HG03095 (cell line): ENCODE results near the gene MFF.
"Not testable (repeated sequence)": the region's sequence is repeated elsewhere in the genome, so short reads cannot be mapped to it uniquely, and the experiment has no call there.

Experiments
- ATAC-seq: cut with Tn5 transposase; IDR thresholded peaks from one replicate; pipeline ENCODE4 v1.9.1; 2021; ENCODE audit warnings: moderate library complexity; ENCODE audit not compliant: unreplicated experiment

MFF gene

GRCh38 chr2:227326783-227327182 lies 1.7 kb downstream of the MFF start:
- ATAC-seq = no peak

- no peak for ATAC-seq
Observed at GRCh38 chr2:227335713-227336112, 10.7 kb downstream of the MFF start.

GRCh38 chr2:227337442-227337841 lies 12.4 kb downstream of the MFF start:
- ATAC-seq = no peak

GRCh38 chr2:227339098-227339599 lies 14.1 kb downstream of the MFF start:
- no peak for ATAC-seq

GRCh38 chr2:227340106-227340505 lies 15.1 kb downstream of the MFF start:
- no peak for ATAC-seq

GRCh38 chr2:227341553-227341952 lies 16.5 kb downstream of the MFF start:
- ATAC-seq = no peak

GRCh38 chr2:227344231-227344630 lies 19.2 kb downstream of the MFF start:
- no peak for ATAC-seq

GRCh38 chr2:227347117-227347516 lies 22.1 kb downstream of the MFF start:
- no peak for ATAC-seq

GRCh38 chr2:227348324-227348723 lies 23.3 kb downstream of the MFF start:
- no peak for ATAC-seq

- no peak for ATAC-seq
Observed at GRCh38 chr2:227349989-227350612, 25.1 kb downstream of the MFF start.

- ATAC-seq = peak; percentile 76
Observed at GRCh38 chr2:227351639-227352038, 26.6 kb downstream of the MFF start.

GRCh38 chr2:227360351-227360750 lies 35.3 kb downstream of the MFF start:
- ATAC-seq = no peak

GRCh38 chr2:227363756-227364155 lies 38.7 kb downstream of the MFF start:
- ATAC-seq = no peak

- ATAC-seq = not testable (repeated sequence)
Observed at GRCh38 chr2:227364585-227365263, 39.7 kb downstream of the MFF start.

- no peak for ATAC-seq
Observed at GRCh38 chr2:227365833-227366232, 40.8 kb downstream of the MFF start.

GRCh38 chr2:227366769-227367426 lies 41.8 kb downstream of the MFF start:
- ATAC-seq = no peak

GRCh38 chr2:227367427-227367795 lies 42.4 kb downstream of the MFF start:
- ATAC-seq = no peak

- ATAC-seq = no peak
Observed at GRCh38 chr2:227368574-227368973, 43.5 kb downstream of the MFF start.

- ATAC-seq = no peak
Observed at GRCh38 chr2:227370092-227370491, 45.0 kb downstream of the MFF start.

- no peak for ATAC-seq
Observed at GRCh38 chr2:227370791-227371312, 45.8 kb downstream of the MFF start.

GRCh38 chr2:227373389-227373788 lies 48.3 kb downstream of the MFF start:
- ATAC-seq = no peak

- ATAC-seq = no peak
Observed at GRCh38 chr2:227374158-227374557, 49.1 kb downstream of the MFF start.
